H9 (cell line): Measurements from ENCODE around the gene GAS5. TPM values are rescaled to one million over a fixed set of nuclear protein-coding genes. Genes with fewer than 3 reads are reported as not detected.

Experiments
- DNase-seq: peaks from one replicate; pipeline ENCODE4 v3.0.0-alpha.2; 2017
- H2AFZ ChIP-seq: one replicate; pipeline ENCODE4 v1.6.1; 2013; ENCODE audit warnings: mild to moderate bottlenecking, low read length, control low read depth, moderate library complexity
- H2AK5ac ChIP-seq: 2 replicates; pipeline ENCODE4 v1.6.1; 2013; ENCODE audit warnings: low read length, control low read depth, mixed read lengths; ENCODE audit not compliant: insufficient read length
- H2BK120ac ChIP-seq: one replicate; pipeline ENCODE4 v1.6.1; 2013; ENCODE audit warnings: low read depth, mild to moderate bottlenecking, low read length, control low read depth, inconsistent platforms; ENCODE audit not compliant: poor library complexity, severe bottlenecking
- H2BK12ac ChIP-seq: 2 replicates; pipeline ENCODE4 v1.6.1; 2013; ENCODE audit warnings: low read length, control low read depth, mixed read lengths, low read depth; ENCODE audit not compliant: insufficient read length
- H2BK15ac ChIP-seq: 2 replicates; pipeline ENCODE4 v1.6.1; 2013; ENCODE audit warnings: low read depth, low read length, control low read depth
- H2BK20ac ChIP-seq: one replicate; pipeline ENCODE4 v1.6.1; 2013; ENCODE audit warnings: low read depth, mild to moderate bottlenecking, low read length, control low read depth, inconsistent platforms; ENCODE audit not compliant: poor library complexity, severe bottlenecking
- H2BK5ac ChIP-seq: 2 replicates; pipeline ENCODE4 v1.6.1; 2013; ENCODE audit warnings: low read length, control low read depth, mixed read lengths; ENCODE audit not compliant: insufficient read length
- H3K14ac ChIP-seq: 2 replicates; pipeline ENCODE4 v1.6.1; 2013; ENCODE audit warnings: low read length, control low read depth; ENCODE audit not compliant: insufficient read depth
- H3K18ac ChIP-seq: 2 replicates; pipeline ENCODE4 v1.6.1; 2013; ENCODE audit warnings: low read depth, mild to moderate bottlenecking, mixed read lengths, low read length, control low read depth; ENCODE audit not compliant: insufficient read length
- H3K23ac ChIP-seq: 2 replicates; pipeline ENCODE4 v1.6.1; 2013; ENCODE audit warnings: low read length, control low read depth, mixed read lengths, low read depth; ENCODE audit not compliant: insufficient read length
- H3K23me2 ChIP-seq: 2 replicates; pipeline ENCODE4 v1.6.1; 2013; ENCODE audit warnings: low read depth, mild to moderate bottlenecking, mixed read lengths, low read length, control low read depth; ENCODE audit not compliant: insufficient read length, poor library complexity, severe bottlenecking
- H3K27ac ChIP-seq: 2 replicates; pipeline ENCODE4 v1.5.1; 2013; ENCODE audit warnings: low read length, control low read depth, mixed read lengths, low read depth; ENCODE audit not compliant: insufficient read length
- H3K27me3 ChIP-seq: 2 replicates; pipeline ENCODE4 v1.6.1; 2013; ENCODE audit warnings: low read length, control low read depth, inconsistent platforms; ENCODE audit not compliant: insufficient read depth
- H3K4ac ChIP-seq: 2 replicates; pipeline ENCODE4 v1.6.1; 2013; ENCODE audit warnings: low read depth, mild to moderate bottlenecking, control low read depth, inconsistent platforms, low read length, moderate library complexity
- H3K4me1 ChIP-seq: 2 replicates; pipeline ENCODE4 v1.6.1; 2013; ENCODE audit warnings: low read length, control low read depth, inconsistent platforms; ENCODE audit not compliant: insufficient read depth
- H3K4me2 ChIP-seq: 2 replicates; pipeline ENCODE4 v1.6.1; 2013; ENCODE audit warnings: low read length, control low read depth, mixed read lengths; ENCODE audit not compliant: insufficient read length, insufficient read depth
- H3K56ac ChIP-seq: 2 replicates; pipeline ENCODE4 v1.6.1; 2013; ENCODE audit warnings: low read depth, mild to moderate bottlenecking, mixed read lengths, low read length, control low read depth; ENCODE audit not compliant: insufficient read length
- H3K79me1 ChIP-seq: 2 replicates; pipeline ENCODE4 v1.6.1; 2013; ENCODE audit warnings: low read depth, mild to moderate bottlenecking, moderate library complexity, low read length, control low read depth, inconsistent platforms; ENCODE audit not compliant: insufficient read depth, poor library complexity, severe bottlenecking
- H3K79me2 ChIP-seq: 2 replicates; pipeline ENCODE4 v1.6.1; 2013; ENCODE audit warnings: low read length, control low read depth, inconsistent platforms; ENCODE audit not compliant: insufficient read depth
- H3K9ac ChIP-seq: 2 replicates; pipeline ENCODE4 v1.6.1; 2013; ENCODE audit warnings: low read length, control low read depth, mixed read lengths; ENCODE audit not compliant: insufficient read length; ENCODE audit errors: extremely low read depth
- H3K9me3 ChIP-seq: one replicate; pipeline ENCODE4 v1.6.1; 2013; ENCODE audit warnings: low read depth, low read length, inconsistent platforms; ENCODE audit not compliant: control insufficient read depth
- H3T11ph ChIP-seq: one replicate; pipeline ENCODE4 v1.6.1; 2013; ENCODE audit warnings: mild to moderate bottlenecking, low read length, control low read depth, inconsistent platforms
- H4K20me1 ChIP-seq: one replicate; pipeline ENCODE4 v1.6.1; 2013; ENCODE audit not compliant: control insufficient read depth, insufficient read length, insufficient read depth
- H4K5ac ChIP-seq: 2 replicates; pipeline ENCODE4 v1.6.1; 2013; ENCODE audit warnings: low read depth, mild to moderate bottlenecking, mixed read lengths, low read length, control low read depth; ENCODE audit not compliant: insufficient read length
- H4K8ac ChIP-seq: replicated peaks from 2 replicates; pipeline ENCODE4 v1.6.1; 2013; ENCODE audit warnings: low read length, control low read depth, mixed read lengths, low read depth; ENCODE audit not compliant: insufficient read length
- H4K91ac ChIP-seq: 2 replicates; pipeline ENCODE4 v1.6.1; 2013; ENCODE audit warnings: low read depth, mild to moderate bottlenecking, moderate library complexity, mixed read lengths, low read length, control low read depth; ENCODE audit not compliant: insufficient read length
- H3K27ac Mint-ChIP-seq, 3 experiments: 2 replicates in 2 of 3; 3 replicates in 1 of 3; pipeline ENCODE4 v1.8.0; 2020 to 2021; ENCODE audit warnings: mixed read lengths in 3 of 3, mild to moderate bottlenecking in 1 of 3, moderate library complexity in 1 of 3
- H3K27me3 Mint-ChIP-seq: 2 replicates; pipeline ENCODE4 v1.8.0; 2021; ENCODE audit warnings: low read depth, mild to moderate bottlenecking, moderate library complexity, mixed read lengths
- H3K36me3 Mint-ChIP-seq, 3 experiments: 2 replicates in 2 of 3; 3 replicates in 1 of 3; pipeline ENCODE4 v1.8.0; 2020 to 2021; ENCODE audit warnings: low read depth in 3 of 3, mixed read lengths in 3 of 3; ENCODE audit not compliant: insufficient read depth in 1 of 3
- H3K4me1 Mint-ChIP-seq, 2 experiments: 2 replicates each; pipeline ENCODE4 v1.8.0; 2020; ENCODE audit warnings: mixed read lengths in 2 of 2
- H3K4me3 Mint-ChIP-seq, 2 experiments: 2 replicates in 1 of 2; 3 replicates in 1 of 2; pipeline ENCODE4 v1.8.0; 2020 to 2021; ENCODE audit warnings: mild to moderate bottlenecking in 2 of 2, mixed read lengths in 2 of 2, moderate library complexity in 1 of 2
- H3K9me3 Mint-ChIP-seq, 2 experiments: 2 replicates in 1 of 2; 3 replicates in 1 of 2; pipeline ENCODE4 v1.8.0; 2020; ENCODE audit warnings: mild to moderate bottlenecking in 2 of 2, mixed read lengths in 2 of 2, moderate library complexity in 1 of 2
- CTCF ChIP-seq: fragments of 200-600 bp; sonication (generic); conservative IDR thresholded peaks from 3 replicates; pipeline ENCODE4 v1.8.0; 2021; ENCODE audit warnings: antibody characterized with exemption, mild to moderate bottlenecking
- WGBS: extraction: QIAGEN DNeasy Blood & Tissue Kit; methylation state at CpG from one replicate; pipeline ENCODE4 v1.1.7; 2013; ENCODE audit warnings: missing lambda C conversion rate, low lambda C conversion rate, mixed read lengths; ENCODE audit not compliant: insufficient read length; ENCODE audit errors: extremely low coverage; 5-methylcytosine and 5-hydroxymethylcytosine counted together
- total RNA-seq: library from RNA; stranded (reverse); gene quantifications from 2 replicates; pipeline ENCODE4 v1.2.1, GENCODE V29; 2021

Gene GAS5
- total RNA-seq, 1 experiment from 2014 or later, result 690 TPM

- no CpG with 5 or more reads among the region's 7 CpGs for WGBS
- Mint-ChIP-seq H3K36me3 (peaks cover 34 to 83% (median 55%) of the 10 kb centered on the region in 3 experiments), H3K9me3 (peaks cover 0 to 3% of the 10 kb centered on the region in 2 experiments; a peak in 1 of 5 replicates), H3K27me3 (no peaks in the 10 kb centered on the region; the same call in 1 of the 2 replicates), H3K27ac (peak overlapping the region in 1 of 3 experiments; percentile 88; a peak in 3 of 7 replicates), H3K4me3 (no peak overlapping the region; a peak in 1 of 5 replicates), H3K4me1 (peaks cover 16 to 32% of the 10 kb centered on the region in 2 experiments)
- Histone ChIP-seq H2BK120ac (no peak overlapping the region), H3K4me2 (no peak overlapping the region), H3K4me1 (no peaks in the 10 kb centered on the region), H2BK15ac (no peak overlapping the region), H2BK12ac (no peak overlapping the region), H3K14ac (no peak overlapping the region), H2AFZ (no peak overlapping the region), H4K20me1 (no peaks in the 10 kb centered on the region), H3K79me1 (no peaks in the 10 kb centered on the region), H3K79me2 (peaks cover 7% of the 10 kb centered on the region; the same call in 1 of the 2 replicates), H3K4ac (no peak overlapping the region), H2BK20ac (no peak overlapping the region), H4K91ac (no peak overlapping the region), H3K23me2 (peaks cover 3% of the 10 kb centered on the region), H4K5ac (no peak overlapping the region), H3K9ac (no peak overlapping the region), H2AK5ac (no peak overlapping the region), H3K23ac (no peak overlapping the region), H3K56ac (no peak overlapping the region), H2BK5ac (no peak overlapping the region), H3K27ac (no peak overlapping the region), H3K27me3 (no peaks in the 10 kb centered on the region), H3K18ac (no peak overlapping the region), H4K8ac (no peak overlapping the region), H3T11ph (no peak overlapping the region), H3K9me3 (no peaks in the 10 kb centered on the region)
- no peak for TF ChIP-seq CTCF
- DNase-seq, result peak; percentile 57
Observed at GRCh38 chr1:173861731-173862145, 6.1 kb downstream of the GAS5 start.
